Measurements from ENCODE around the gene AGT. TPM values are rescaled to one million over a fixed set of nuclear protein-coding genes. Genes with fewer than 3 reads are reported as not detected.

AGT gene
- total RNA-seq, 1 experiment from 2014 or later = 1.0 TPM

DNA sequence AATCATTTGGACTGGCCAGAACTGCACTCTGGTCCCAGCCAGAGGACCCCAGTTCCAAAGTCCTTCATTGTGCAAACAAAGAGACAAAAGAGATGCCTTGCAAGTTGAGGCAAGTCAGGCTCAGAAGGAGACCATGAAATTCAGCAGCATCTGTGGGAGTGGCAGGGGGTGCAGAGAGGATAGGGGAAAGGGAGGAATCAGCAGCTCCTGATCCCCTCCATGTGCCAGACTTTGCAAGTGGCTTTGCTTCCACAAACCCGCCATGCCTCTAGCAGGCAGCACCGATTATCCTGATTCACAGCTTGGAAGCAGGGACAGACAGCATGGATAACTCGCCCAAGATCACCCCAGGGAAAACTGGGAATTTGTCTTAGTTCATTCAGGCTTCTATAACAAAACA is 31.1 kb upstream of the AGT start:
- no peak for DNase-seq (ENCODE audit: low spot score)
- POLR2A ChIA-PET = no interaction called here
- H3K27me3 Mint-ChIP-seq (ENCODE audit: low read depth) = no peaks in the 10 kb centered on the region
- peaks cover 23% of the 10 kb centered on the region for H3K4me1 Mint-ChIP-seq
- CTCF ChIA-PET = interaction anchor here (1.0 to 1.2 kb wide), 2 partner anchors 16 to 28 kb away, joined by 4 read pairs; no protein-coding TSS in a partner anchor
- ATAC-seq = no peak
- no peak overlapping the region for H3K4me3 Mint-ChIP-seq
- H3K9me3 Mint-ChIP-seq = no peaks in the 10 kb centered on the region
- no peaks in the 10 kb centered on the region for H3K36me3 Mint-ChIP-seq
- H3K27ac Mint-ChIP-seq = no peak overlapping the region
- TF ChIP-seq, protein P1, sequence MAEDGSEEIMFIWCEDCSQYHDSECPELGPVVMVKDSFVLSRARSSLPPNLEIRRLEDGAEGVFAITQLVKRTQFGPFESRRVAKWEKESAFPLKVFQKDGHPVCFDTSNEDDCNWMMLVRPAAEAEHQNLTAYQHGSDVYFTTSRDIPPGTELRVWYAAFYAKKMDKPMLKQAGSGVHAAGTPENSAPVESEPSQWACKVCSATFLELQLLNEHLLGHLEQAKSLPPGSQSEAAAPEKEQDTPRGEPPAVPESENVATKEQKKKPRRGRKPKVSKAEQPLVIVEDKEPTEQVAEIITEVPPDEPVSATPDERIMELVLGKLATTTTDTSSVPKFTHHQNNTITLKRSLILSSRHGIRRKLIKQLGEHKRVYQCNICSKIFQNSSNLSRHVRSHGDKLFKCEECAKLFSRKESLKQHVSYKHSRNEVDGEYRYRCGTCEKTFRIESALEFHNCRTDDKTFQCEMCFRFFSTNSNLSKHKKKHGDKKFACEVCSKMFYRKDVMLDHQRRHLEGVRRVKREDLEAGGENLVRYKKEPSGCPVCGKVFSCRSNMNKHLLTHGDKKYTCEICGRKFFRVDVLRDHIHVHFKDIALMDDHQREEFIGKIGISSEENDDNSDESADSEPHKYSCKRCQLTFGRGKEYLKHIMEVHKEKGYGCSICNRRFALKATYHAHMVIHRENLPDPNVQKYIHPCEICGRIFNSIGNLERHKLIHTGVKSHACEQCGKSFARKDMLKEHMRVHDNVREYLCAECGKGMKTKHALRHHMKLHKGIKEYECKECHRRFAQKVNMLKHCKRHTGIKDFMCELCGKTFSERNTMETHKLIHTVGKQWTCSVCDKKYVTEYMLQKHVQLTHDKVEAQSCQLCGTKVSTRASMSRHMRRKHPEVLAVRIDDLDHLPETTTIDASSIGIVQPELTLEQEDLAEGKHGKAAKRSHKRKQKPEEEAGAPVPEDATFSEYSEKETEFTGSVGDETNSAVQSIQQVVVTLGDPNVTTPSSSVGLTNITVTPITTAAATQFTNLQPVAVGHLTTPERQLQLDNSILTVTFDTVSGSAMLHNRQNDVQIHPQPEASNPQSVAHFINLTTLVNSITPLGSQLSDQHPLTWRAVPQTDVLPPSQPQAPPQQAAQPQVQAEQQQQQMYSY (CRISPR knock-in tag; IDR thresholded peaks at IDR 0.05) = peak; percentile 93
- no peak for TF ChIP-seq HMGA2 (CRISPR knock-in tag; IDR thresholded peaks at IDR 0.05)

DNA sequence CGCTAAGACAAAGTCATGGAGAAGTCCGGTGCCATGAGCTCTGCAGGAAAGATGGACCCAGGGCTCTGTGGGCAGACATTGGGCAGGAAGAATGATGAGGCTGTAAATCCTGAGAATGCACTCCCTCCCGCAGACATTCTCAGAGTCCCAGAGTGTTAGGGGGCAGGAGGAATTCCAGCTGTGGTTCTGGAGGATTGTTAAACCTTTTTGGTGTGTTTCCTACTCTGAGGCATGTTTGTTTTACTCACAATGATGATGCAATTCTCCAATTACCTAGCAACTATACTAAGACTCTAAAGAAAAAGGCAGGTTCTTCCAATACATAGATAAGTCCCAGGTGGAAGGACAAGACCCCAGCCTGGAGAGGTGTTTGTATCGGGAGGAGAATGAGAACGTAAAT is 30.5 kb upstream of the AGT start:
- ChIA-PET CTCF (interaction anchor here (0.7 to 1.2 kb wide), 3 partner anchors 10 to 29 kb away, joined by 3 to 4 read pairs (median 4); no protein-coding TSS in a partner anchor), POLR2A (no interaction called here)
- TF ChIP-seq CREB1 (CRISPR knock-in tag; IDR thresholded peaks at IDR 0.05) = no peak
- TF ChIP-seq GABPB1 (CRISPR knock-in tag; IDR thresholded peaks at IDR 0.05) = peak; percentile 56
- H3K36me3 Mint-ChIP-seq = no peaks in the 10 kb centered on the region
- ATAC-seq (no peak), DNase-seq (ENCODE audit: low spot score) (no peak)
- H3K27ac Mint-ChIP-seq = no peak overlapping the region
- no peak overlapping the region for H3K4me3 Mint-ChIP-seq
- peaks cover 16% of the 10 kb centered on the region for H3K4me1 Mint-ChIP-seq
- no peaks in the 10 kb centered on the region for H3K9me3 Mint-ChIP-seq
- no peaks in the 10 kb centered on the region for H3K27me3 Mint-ChIP-seq (ENCODE audit: low read depth)

DNA sequence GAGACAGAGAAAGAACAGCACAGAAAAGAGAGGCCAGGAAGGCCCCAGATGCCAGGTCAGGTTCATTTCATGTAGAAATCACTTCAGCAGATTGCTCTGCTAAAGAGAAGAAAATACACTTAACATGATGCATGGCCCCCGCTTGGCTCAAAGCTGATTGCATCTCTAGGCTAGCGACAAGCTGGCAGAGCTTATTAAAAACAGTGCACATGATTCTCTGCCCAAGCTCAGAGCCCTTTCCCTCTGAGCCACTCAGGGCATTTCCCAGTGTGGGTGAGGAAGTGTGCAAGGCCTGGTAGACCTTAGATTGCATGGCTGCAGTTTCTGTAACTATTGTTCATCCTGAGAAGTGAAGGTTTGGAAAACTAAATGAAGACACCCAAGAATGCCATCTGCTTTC is 30.0 kb upstream of the AGT start:
- ChIA-PET CTCF (interaction anchor here (0.7 to 1.0 kb wide), 2 partner anchors 10 to 29 kb away, joined by 3 to 4 read pairs; no protein-coding TSS in a partner anchor), POLR2A (no interaction called here)
- ATAC-seq (no peak), DNase-seq (ENCODE audit: low spot score) (no peak)
- peaks cover 12% of the 10 kb centered on the region for H3K4me1 Mint-ChIP-seq
- no peak overlapping the region for H3K4me3 Mint-ChIP-seq
- no peak overlapping the region for H3K27ac Mint-ChIP-seq
- no peaks in the 10 kb centered on the region for H3K36me3 Mint-ChIP-seq
- no peaks in the 10 kb centered on the region for H3K27me3 Mint-ChIP-seq (ENCODE audit: low read depth)
- no peaks in the 10 kb centered on the region for H3K9me3 Mint-ChIP-seq
- TF ChIP-seq RORB (CRISPR knock-in tag; IDR thresholded peaks at IDR 0.05) = no peak
- TF ChIP-seq, protein P2, sequence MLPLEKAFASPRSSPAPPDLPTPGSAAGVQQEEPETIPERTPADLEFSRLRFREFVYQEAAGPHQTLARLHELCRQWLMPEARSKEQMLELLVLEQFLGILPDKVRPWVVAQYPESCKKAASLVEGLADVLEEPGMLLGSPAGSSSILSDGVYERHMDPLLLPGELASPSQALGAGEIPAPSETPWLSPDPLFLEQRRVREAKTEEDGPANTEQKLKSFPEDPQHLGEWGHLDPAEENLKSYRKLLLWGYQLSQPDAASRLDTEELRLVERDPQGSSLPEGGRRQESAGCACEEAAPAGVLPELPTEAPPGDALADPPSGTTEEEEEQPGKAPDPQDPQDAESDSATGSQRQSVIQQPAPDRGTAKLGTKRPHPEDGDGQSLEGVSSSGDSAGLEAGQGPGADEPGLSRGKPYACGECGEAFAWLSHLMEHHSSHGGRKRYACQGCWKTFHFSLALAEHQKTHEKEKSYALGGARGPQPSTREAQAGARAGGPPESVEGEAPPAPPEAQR (CRISPR knock-in tag; IDR thresholded peaks at IDR 0.05) = no peak
- TF ChIP-seq, protein P1 (CRISPR knock-in tag; IDR thresholded peaks at IDR 0.05) = no peak
- TF ChIP-seq ATF3 (CRISPR knock-in tag; conservative IDR thresholded peaks at IDR 0.05) = no peak
- no peak for TF ChIP-seq ATF2 (CRISPR knock-in tag; IDR thresholded peaks at IDR 0.05; ENCODE audit: borderline replicate concordance, low read depth)
- no peak for TF ChIP-seq ZNF423 (CRISPR knock-in tag; IDR thresholded peaks at IDR 0.05)
- TF ChIP-seq JUN (CRISPR knock-in tag; IDR thresholded peaks at IDR 0.05) = no peak
- TF ChIP-seq ZNF138 (CRISPR knock-in tag; conservative IDR thresholded peaks at IDR 0.05) = no peak
- TF ChIP-seq, protein P3, sequence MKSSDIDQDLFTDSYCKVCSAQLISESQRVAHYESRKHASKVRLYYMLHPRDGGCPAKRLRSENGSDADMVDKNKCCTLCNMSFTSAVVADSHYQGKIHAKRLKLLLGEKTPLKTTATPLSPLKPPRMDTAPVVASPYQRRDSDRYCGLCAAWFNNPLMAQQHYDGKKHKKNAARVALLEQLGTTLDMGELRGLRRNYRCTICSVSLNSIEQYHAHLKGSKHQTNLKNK (CRISPR knock-in tag; IDR thresholded peaks at IDR 0.05) = no peak
- no peak for TF ChIP-seq NFATC4 (CRISPR knock-in tag; IDR thresholded peaks at IDR 0.05)
- TF ChIP-seq E2F1 (CRISPR knock-in tag; IDR thresholded peaks at IDR 0.05) = no peak
- TF ChIP-seq SP1 (CRISPR knock-in tag; conservative IDR thresholded peaks at IDR 0.05) = no peak
- no peak for TF ChIP-seq SMAD4 (CRISPR knock-in tag; IDR thresholded peaks at IDR 0.05)
- no peak for TF ChIP-seq TEAD1 (CRISPR knock-in tag; IDR thresholded peaks at IDR 0.05)
- no peak for TF ChIP-seq HMGXB4 (CRISPR knock-in tag; IDR thresholded peaks at IDR 0.05)
- no peak for TF ChIP-seq MYBL2 (CRISPR knock-in tag; IDR thresholded peaks at IDR 0.05)
